ENCODE results near the gene CHST3.

- TF ChIP-seq CTCF (IDR thresholded peaks at IDR 0.05) (no peak), POLR2A (IDR thresholded peaks at IDR 0.05) (no peak), POLR2AphosphoS5 (IDR thresholded peaks at IDR 0.05; ENCODE audit: insufficient read depth in 1 of 2, low read depth in 1 of 2) (no peak)
Observed at GRCh38 chr10:71957546-71958275, 6.5 kb upstream of the CHST3 start.
